HEK293 (cell line): ENCODE measurements around the gene PGBD5.

ENCODE experiments used
- ZBTB20 ChIP-seq: fragments of 450-650 bp; formaldehyde crosslinking; IDR thresholded peaks from 2 replicates; pipeline ENCODE4 v1.5.1; 2016; ENCODE audit warnings: missing biosample characterization, missing genetic modification characterization
- ZNF629 ChIP-seq: fragments of 450-650 bp; formaldehyde crosslinking; IDR thresholded peaks from 2 replicates; pipeline ENCODE4 v1.5.1; 2017; ENCODE audit warnings: missing biosample characterization, missing genetic modification characterization
- ZSCAN30 ChIP-seq: fragments of 450-650 bp; IDR thresholded peaks from 2 replicates; pipeline ENCODE4 v1.5.1; 2018; ENCODE audit warnings: missing biosample characterization, mild to moderate bottlenecking, missing genetic modification characterization, moderate library complexity
- TF ChIP-seq, protein P1 (sequence below): fragments of 450-650 bp; formaldehyde crosslinking; IDR thresholded peaks from 2 replicates; pipeline ENCODE4 v1.5.1; 2017; ENCODE audit warnings: missing biosample characterization, missing genetic modification characterization

DNA sequence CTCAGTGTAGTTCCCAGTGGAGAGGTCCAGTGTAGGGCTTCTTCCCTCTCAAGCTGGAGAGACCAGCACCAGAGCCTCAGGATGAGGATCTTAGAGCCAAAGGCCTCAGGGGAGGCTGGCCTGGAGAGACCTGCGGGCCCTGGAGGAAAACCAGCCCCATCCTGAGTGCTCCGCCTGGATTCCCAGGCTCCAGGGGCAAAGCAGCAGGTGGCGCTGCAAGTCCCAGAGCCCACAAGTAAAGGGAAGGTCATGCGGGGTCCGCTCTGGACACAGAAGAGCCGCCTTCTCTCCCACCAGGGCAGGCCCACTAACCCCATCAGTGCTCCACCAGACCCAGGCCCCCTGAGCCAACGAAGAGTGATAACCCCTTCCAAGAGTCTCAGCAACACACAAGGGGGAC, 22.7 kb downstream of the PGBD5 start:
- no peak for TF ChIP-seq ZBTB20
- TF ChIP-seq ZSCAN30: no peak
- TF ChIP-seq, protein P1, sequence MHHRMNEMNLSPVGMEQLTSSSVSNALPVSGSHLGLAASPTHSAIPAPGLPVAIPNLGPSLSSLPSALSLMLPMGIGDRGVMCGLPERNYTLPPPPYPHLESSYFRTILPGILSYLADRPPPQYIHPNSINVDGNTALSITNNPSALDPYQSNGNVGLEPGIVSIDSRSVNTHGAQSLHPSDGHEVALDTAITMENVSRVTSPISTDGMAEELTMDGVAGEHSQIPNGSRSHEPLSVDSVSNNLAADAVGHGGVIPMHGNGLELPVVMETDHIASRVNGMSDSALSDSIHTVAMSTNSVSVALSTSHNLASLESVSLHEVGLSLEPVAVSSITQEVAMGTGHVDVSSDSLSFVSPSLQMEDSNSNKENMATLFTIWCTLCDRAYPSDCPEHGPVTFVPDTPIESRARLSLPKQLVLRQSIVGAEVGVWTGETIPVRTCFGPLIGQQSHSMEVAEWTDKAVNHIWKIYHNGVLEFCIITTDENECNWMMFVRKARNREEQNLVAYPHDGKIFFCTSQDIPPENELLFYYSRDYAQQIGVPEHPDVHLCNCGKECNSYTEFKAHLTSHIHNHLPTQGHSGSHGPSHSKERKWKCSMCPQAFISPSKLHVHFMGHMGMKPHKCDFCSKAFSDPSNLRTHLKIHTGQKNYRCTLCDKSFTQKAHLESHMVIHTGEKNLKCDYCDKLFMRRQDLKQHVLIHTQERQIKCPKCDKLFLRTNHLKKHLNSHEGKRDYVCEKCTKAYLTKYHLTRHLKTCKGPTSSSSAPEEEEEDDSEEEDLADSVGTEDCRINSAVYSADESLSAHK (tag by site-specific recombination): no peak
- no peak for TF ChIP-seq ZNF629 (tag by site-specific recombination)
